Germinal center (tissue), 1 donor: ENCODE data around the gene BMPER.
A peak's percentile ranks its signal among the peaks of the same experiment; 100 is the strongest.

Experiments used
- DNase-seq: peaks from one replicate; pipeline ENCODE4 v3.0.0; 2012; ENCODE audit warnings: mixed read lengths, low spot score

Gene BMPER

DNA sequence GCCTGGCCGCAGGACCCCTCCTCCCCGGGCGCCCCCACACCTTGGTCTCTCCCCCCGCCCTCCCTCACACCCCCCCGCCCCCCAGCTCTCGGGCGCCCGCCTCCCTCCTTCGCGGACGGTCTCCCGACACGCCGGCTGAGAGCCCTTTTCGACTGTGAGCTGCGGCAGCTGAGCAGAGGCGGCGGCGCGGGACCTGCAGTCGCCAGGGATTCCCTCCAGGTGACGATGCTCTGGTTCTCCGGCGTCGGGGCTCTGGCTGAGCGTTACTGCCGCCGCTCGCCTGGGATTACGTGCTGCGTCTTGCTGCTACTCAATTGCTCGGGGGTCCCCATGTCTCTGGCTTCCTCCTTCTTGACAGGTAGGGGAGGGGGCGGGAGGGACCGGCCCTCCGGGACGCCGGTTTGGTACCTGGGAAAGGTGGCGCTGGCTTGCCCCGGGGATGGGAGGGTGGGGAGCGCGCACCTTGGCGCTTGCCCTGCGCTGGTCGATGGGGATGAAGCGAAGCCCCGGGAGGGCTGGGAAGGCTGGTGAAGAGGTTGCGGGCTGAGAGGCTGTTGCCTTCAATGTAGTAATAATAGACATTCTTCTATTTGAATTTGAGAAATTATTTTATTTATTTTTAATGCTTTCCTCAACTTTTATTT lies at the start of gene BMPER:
Gene BMPER, plus strand, starts transcription at position 151 of the 644 bp plus-strand sequence. Its CDS starts 75 bp downstream, at position 226.
- peak; percentile 13 for DNase-seq

GRCh38 chr7:33861947-33862346 lies 43.4 kb upstream of the BMPER start:
- no peak for DNase-seq

- no peak for DNase-seq
These were observed 42.2 kb upstream of the BMPER start for GRCh38 chr7:33862946-33863814.

DNA sequence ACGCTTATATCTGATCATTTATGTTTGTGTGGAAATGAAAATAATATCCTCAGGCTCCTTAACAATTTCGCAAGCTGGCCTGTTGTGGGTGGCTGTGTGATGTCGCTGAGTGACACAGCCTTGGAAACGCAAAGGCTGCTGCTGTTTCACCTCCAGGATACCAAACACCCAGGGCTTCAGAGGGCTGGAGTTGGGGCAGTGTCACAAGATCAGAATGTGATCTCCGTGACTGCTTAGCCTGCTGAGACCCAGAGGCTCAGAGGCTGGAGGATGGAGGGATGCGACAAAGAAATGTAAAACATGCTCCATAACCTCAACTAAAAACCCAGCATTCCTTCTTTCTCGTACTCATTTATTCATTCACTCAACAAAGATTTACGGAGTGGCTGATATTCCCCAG lies 37.2 kb upstream of the BMPER start:
- no peak for DNase-seq

DNA sequence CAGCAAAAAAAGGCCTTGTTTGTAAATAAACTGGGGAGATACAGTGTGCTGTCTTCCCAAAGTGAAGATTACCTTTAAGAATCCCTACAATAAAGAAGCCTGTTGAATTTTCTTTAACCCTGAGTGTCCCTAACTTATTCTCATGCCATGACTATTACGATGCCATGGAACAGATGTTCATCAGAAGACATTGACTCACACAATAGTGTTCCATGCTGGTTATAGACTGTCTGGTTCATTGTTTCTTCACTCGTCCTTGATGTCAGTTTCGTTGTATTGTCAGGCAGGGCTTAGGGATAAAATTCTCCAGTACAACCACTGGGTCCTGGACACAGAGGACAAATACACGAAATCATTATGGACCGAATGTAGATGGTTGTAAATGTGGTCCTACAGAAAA lies 36.2 kb upstream of the BMPER start:
- no peak for DNase-seq

DNA sequence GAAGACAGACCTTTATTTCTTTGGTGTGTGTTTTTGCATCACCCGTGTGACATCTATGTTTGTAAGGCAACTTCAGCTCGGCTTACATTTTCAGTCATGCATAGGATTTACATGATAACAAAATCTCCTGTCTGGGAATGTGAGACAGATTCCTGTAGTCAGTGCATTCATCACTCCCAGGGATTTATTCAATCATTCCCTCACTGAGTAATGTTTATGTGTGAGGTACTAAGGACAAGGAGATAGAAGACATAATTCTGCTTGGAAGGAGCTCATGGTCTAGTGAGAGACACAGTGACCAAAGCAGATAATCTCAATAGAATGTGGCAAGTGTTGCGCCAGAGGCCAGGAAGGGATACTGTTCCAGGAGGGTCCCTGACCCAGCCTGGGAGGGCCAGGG lies 35.2 kb upstream of the BMPER start:
- DNase-seq = no peak

DNA sequence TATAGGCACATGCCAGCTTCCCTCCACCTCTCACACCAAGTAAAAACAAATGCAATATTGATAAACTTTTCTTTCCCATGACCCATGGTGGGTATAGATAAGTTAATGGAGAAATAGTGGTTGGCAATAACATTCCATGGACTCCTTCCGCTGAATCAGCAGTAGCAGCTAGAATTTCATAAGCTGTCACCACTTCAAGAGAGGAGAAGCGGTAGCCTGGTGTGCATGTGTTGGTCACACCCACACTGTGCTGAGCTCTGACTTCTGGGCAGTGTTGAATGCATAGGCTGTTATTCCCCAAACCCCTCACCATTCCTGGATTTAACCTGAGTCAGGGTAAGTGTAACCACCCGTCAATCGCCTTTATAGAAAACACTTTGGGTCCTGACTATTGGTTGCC lies 32.5 kb upstream of the BMPER start:
- no peak for DNase-seq

- no peak for DNase-seq
These were observed 31.8 kb upstream of the BMPER start for GRCh38 chr7:33873518-33873917.

- DNase-seq = no peak
These were observed 31.2 kb upstream of the BMPER start for GRCh38 chr7:33873981-33874750.

DNA sequence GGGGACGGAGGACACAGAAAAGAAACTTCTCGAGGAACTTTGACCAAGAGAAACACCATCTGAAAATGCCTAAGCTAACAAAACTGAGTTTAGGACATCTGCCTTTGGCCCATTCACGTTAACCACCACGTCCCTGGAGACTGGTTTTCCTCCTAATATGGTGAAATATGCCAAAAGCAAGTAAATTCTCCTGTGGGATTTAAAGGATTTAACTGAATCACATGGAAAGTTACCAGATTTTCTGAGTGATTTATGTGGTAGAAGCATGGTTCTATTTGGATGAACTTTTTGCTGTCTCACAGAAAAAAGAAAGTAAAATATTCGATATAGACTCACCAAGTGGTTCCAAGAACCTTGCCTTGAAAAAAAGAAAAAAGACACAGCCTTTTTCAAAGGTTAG lies 30.4 kb upstream of the BMPER start:
- no peak for DNase-seq

GRCh38 chr7:33876596-33877274 lies 28.6 kb upstream of the BMPER start:
- DNase-seq = no peak

DNA sequence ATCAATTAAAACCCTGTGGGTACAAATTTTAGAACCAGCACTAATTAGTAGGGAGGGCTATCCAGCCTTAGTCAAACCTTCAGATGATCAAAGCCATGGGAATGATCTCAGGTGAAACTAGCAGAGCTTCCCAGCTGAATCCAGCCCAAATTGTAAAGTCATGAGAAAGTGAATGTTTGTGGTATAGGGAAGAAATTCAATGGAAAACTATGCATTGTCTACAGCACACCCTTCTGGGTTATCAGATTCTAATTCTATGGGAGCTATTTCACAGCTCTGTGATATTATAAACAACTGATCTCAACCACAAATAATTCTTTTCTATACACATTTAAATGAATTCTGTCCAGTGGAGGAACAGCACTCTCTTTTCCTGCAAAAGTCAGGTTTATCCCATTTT lies 24.6 kb upstream of the BMPER start:
- DNase-seq = no peak

GRCh38 chr7:33881316-33881715 lies 24.0 kb upstream of the BMPER start:
- DNase-seq = no peak

DNA sequence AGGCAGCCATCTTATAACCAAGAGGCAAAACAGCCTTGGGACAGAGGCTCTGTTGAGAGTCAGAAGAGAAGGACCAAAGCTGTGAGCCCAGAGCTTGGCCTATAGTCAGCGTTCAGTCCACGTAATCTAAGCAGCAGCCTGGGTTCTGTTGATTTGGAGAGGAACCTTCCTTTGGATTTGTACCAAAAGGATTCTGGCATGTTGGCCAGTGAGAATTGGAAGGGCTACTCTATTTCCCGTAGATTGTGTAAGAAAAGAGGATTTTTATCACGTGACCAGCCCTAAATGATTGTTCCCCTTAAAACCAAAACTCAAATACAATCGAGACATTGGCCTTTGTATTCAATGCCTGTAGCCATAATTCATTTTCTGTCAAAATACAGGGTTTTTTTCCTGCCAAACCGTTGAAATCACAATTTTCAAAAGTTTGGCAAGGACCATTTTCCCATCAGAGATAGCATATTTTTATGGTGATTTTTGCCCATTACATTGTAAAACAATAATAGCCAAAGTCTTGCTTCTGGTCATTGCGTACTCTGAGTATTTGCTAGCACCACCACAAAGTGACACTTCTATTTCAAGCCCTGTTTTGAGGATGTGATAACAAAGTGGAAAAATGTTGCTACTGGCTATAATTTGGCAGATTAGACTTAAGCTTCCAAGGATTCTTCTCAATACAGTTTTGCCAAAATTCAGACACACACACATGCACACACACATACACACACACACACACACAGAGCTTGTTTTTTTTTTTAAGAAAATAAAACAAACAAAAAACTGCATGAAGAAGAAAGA lies 23.1 kb upstream of the BMPER start:
- DNase-seq = no peak

DNA sequence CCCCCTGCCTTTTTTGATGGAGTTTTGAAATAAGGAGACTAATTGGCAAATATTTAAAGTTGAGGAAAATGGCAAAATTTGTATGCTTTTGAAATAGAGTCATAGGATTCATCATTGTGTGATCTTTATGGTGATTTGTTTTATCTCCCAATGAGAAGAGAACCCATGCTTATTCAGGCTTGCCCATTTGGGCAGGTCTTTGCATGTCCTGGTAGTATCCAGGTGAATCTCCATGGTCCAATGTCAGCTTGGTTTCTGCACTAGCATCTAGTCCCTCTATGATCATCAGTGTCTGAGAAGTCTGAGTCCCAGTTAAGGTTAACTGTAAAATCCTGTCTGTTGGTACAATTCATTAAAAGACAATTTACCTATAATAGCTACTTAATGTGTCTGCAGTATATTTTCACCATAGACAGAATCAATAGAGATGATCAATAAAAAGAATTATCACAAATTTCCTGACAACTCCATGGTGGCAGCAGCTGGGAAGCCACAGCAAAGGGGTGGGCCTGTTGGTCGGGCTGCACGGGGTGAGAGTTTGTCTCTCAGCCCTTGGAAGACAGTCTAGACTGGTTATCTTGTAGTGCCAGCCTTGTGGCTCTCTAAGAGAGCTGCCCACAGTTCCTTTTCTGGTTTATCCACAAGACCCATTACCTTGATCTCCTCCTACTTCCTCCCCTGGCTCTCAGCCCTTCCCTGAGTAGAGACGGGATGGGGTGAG lies 22.2 kb upstream of the BMPER start:
- no peak for DNase-seq

GRCh38 chr7:33883671-33883965 lies 21.7 kb upstream of the BMPER start:
- no peak for DNase-seq

DNA sequence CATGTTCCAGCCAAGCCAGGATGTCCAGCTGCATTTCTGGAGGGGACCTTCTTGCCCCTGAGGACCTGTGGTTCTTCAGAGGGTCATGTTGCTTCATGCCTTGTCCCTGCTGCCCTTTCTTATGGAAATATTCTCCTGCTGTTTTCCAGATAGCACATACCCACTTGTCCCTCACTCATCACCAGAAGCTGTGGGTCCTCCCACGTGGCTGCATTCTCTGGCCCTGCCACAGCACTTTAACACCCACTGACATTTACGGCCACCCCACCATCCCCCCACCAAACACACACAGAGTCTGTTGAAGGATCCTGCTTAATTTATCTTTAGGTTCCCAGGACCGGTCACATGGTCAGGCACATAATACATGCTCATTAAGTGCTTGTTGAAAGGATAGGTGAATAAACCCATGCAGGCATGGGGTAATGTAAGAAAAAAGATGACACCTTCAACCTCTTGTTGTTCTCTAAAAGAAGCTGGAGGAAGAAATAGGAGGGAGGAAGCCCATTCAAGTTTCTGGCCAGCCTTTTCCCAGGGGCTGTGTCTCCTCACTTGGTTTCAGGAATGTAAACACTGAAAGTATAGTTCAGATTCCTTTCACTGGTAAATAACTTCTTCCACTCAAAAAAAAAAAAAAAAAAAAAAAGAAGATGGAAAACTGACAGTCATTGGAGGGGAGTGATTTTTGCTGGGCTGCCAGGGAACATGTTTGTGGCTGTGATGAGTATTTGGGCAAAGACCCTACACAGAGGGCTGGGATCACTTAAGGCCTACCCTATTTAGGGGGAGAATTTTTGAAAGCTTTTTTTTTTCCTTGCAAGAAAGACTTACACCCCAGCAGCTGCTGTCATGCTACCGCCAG lies 19.8 kb upstream of the BMPER start:
- no peak for DNase-seq

GRCh38 chr7:33886149-33886623 lies 19.2 kb upstream of the BMPER start:
- no peak for DNase-seq

GRCh38 chr7:33887266-33887975 lies 17.9 kb upstream of the BMPER start:
- DNase-seq = no peak
